ENCODE results near the gene FGFRL1.

- TF ChIP-seq CTCF (IDR thresholded peaks at IDR 0.05) (no peak), POLR2A (IDR thresholded peaks at IDR 0.05) (no peak)
Observed at GRCh38 chr4:1060121-1060520, 48.7 kb downstream of the FGFRL1 start.
